Activated CD8-positive, alpha-beta memory T cell treated with anti-CD3 and anti-CD28 coated beads, Interleukin-2, amount 50 U/mL, for 1 hour (primary cell): ENCODE data around the gene SVIL.

Experiments
- DNase-seq: peaks from one replicate; pipeline ENCODE4 v3.0.0-alpha.2; 2020; ENCODE audit errors: extremely low read depth

The SVIL gene

DNA sequence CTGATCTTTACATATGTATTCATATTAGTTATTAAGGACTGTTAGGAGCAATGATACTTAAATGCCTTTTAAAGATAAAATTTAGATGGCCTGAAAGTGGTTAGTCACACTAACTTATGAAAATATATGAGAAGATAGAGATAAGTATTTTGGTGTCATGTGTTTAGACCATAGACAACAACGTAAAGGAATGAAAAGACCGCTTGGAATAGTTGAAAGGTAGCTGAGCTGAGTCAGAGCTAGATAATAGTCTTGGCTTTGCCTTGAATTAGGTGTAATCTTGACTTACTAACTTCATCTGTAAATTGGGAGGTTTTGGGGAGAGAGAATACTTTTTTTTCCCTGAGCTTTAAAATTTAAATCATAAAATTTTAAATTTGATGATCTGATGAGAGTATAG is 218.9 kb downstream of the SVIL start:
- no peak for DNase-seq

DNA sequence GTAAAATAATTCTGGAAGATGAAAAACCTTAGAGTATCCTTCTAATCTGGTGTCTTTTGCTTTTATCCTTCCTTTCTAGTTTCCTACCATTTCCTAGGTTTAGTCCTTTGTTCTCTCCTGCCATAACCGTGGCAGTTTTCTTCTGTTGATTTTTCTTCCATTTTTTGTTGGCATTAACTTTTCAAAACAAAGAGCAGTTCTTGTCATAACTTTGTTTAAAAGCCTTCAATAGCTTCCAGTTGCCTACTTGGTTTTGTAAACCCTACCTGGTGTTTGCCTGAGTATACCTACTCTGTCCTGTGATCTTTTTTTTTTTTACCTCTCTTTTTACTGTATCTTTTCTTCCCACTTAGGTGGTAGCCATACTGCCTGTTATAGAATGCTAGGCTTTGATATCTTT is 220.3 kb downstream of the SVIL start:
- DNase-seq = no peak

DNA sequence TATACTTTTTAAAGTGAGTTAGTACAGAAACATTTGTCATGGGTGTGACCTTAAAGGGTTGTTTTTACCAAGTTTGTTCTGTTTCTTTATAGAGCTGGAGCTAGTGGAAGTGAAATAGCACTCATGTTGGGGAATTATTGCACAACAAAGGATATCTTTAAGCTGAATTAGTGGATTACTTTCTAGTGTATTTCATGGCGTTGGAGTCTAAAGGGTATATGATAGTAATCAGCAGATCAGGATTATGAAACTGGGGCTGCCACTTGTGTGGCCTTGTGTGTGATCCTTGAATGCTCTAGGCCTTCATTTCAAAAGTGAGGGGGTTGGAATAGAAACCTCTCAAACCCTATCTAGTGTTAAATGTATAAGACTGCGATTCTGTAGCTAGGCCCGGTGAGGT is 222.3 kb downstream of the SVIL start:
- no peak for DNase-seq

DNA sequence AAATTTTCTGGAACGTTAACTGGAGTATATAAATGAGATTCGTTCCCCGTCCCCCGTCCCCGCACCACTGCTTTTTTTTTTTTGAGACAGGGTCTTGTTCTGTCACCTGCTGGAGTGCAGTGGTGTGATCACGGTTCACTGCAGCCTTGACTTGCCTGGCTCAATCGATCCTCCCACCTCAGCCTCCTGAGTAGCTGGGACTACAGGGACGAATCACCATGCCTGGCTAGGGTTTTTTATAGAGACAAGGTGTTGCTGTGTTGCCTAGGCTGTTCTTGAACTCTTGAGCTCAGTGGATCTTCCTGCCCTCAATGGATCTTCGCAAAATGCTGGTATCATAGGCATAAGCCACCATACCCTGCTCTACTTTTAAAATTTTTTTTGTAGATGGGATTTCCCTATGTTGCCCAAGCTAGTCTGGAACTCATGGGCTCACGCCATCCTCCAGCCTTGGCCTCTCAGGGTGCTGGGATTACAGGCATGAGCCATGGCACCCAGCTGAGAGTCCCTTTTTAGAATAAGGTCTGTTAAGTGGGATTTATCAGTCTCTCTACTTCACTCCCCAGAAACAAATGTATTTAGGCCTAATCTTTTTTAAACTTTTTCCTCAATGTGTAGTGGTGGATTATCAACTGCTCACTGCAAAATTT is 223.0 kb downstream of the SVIL start:
- DNase-seq = no peak

DNA sequence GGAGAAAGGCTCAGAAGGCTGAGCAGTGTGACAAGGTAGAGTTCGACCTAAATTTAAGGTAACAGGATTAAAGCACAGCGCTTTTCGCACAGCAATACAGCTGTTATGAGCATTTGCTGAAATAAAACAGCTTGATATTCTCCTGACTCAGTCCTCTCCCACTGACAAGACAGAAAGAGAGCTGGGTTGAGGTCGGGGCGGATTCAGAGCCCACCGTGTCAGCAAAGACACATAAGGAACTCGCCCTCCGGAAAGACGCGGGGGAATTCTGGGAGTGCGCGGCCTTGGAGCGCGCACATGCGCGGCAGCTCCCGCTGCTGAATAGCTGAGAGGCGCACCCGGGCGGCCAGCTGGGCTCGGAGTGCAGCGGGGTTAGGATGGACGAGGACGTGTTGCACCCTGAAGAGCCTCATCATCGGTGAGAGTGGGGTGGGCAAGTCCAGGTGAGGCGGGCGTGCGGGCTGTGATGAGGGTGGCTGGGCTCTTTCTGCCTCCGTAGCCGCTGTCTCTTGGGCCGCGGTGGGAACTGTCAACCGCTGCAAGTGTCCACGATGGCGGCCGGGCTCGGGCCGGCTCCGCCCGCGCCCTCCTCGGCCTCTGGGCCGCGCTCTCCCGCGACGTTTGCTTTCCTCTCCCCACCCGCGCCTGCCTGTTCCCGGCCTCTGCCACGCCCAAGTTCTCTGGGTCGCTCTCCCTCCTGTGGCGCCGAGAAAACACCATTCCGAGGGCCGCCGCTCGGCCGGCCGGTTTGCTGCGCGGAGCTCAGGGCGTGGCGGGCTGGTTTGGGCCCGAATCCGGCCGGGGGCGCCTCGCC is 225.3 kb downstream of the SVIL start:
- no peak for DNase-seq

DNA sequence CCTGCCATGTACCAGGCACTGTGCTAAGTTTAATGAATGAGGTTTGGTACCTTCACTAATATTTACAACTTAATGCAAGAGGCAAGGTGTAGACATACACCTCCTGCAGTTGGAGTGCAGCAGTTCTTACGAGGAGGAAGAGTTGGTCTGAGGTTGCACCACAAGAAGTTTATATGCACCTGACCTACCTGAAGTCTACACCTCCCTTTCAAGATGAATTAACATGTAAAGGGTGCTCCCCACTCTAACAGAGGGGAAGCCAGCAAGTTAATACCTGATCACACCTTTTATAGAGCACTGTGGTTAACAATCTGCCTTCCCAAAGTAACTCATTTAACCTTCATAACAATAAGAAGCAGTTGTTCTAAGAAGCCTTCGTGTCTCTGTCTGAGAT is 225.9 kb downstream of the SVIL start:
- DNase-seq = no peak
